ENCODE data around the gene MRPL36. TPM values are rescaled to one million over a fixed set of nuclear protein-coding genes. Genes with fewer than 3 reads are reported as not detected.

Gene MRPL36
- total and polyA plus RNA-seq, 2 of the 4 experiments (the other 2 are of a cell fraction) = 85.9 to 103 TPM

DNA sequence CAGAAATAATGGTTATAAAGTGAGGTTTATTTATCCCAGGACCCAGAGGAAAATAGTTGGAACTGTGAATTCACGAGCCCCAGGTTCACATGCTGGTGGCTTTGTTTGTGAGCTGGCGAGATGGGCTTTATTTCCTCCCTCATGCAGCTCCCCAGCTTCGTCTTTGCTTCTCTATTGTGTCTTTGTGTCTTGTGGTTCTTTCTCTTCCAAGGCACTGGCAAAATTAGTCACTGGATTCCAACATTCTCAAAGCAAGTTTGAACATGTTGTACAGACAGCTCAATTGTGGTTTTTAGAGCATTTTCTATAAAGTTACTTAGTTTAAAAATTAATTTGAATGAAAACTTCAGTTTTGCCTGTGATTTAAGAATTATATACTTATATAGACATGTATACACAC lies 8.8 kb upstream of the MRPL36 start:
- CTCF ChIA-PET = interaction anchor here (0.6 to 1.2 kb wide), 3 partner anchors 36 to 540 kb away, joined by 3 to 4 read pairs (median 3); no protein-coding TSS in a partner anchor
- dilution Hi-C loops (cut with HindIII; ENCODE audit: low sequenced_read_pairs, unreplicated experiment) = no loop called here

More for the DNA sequence above, 8.8 kb upstream of the MRPL36 start:
- in situ Hi-C loops (cut with MboI; ENCODE audit: low sequenced_read_pairs) = no loop called here
- no TSS peak for BruUV-seq (replicated peaks)
- peaks cover 64% of the 10 kb centered on the region for H3K36me3 ChIP-seq (ENCODE audit: control insufficient read depth, insufficient read depth, low read length)
- no peak overlapping the region for H2BK20ac ChIP-seq (ENCODE audit: low read depth, low read length)
- ATAC-seq (ENCODE audit: low read depth) = peak; percentile 57
- H2BK15ac ChIP-seq (ENCODE audit: low read depth, low read length) = no peak overlapping the region
- H3K79me1 ChIP-seq (ENCODE audit: low read depth in 1 of 2, low read length in 2 of 2) = peaks cover 37 to 57% of the 10 kb centered on the region in 2 experiments
- H2AFZ ChIP-seq (replicated peaks; ENCODE audit: low read length, poor library complexity) = no peak overlapping the region
- peak overlapping the region in 1 of 2 experiments; percentile 72; a peak in 1 of 4 replicates for H4K8ac ChIP-seq (ENCODE audit: low read depth in 2 of 2, low read length in 2 of 2)
- no peak overlapping the region for H3K4me3 ChIP-seq (ENCODE audit: insufficient read depth, low read depth, low read length)
- H3K9me1 ChIP-seq (ENCODE audit: insufficient read depth, low read length) = peaks cover 1% of the 10 kb centered on the region; the same call in 1 of the 2 replicates
- no peak overlapping the region for H3K9ac ChIP-seq (ENCODE audit: low read depth, low read length)
- intact Hi-C loops (cut with micrococcal nuclease) = no loop called here
- H3K9me3 ChIP-seq (ENCODE audit: control insufficient read depth, insufficient read depth, low read length) = no peaks in the 10 kb centered on the region
- peak overlapping the region; percentile 66 for H2BK5ac ChIP-seq (ENCODE audit: low read depth, low read length, poor library complexity, severe bottlenecking)
- H3K27me3 ChIP-seq (ENCODE audit: control insufficient read depth, insufficient read depth, low read length) = no peaks in the 10 kb centered on the region
- POLR2A ChIA-PET (ENCODE audit: unreplicated experiment) = no interaction called here
- TF ChIP-seq RFX5 (IDR thresholded peaks at IDR 0.05; ENCODE audit: low read depth, low read length) = no peak
- TF ChIP-seq RCOR1 (IDR thresholded peaks at IDR 0.05; ENCODE audit: insufficient replicate concordance, low read length) = no peak
- no peak for TF ChIP-seq SMC3 (IDR thresholded peaks at IDR 0.05; ENCODE audit: low read depth, low read length)
- TF ChIP-seq MAFK (IDR thresholded peaks at IDR 0.05; ENCODE audit: low read depth, low read length) = no peak
- no peak for TF ChIP-seq NFE2L2 (IDR thresholded peaks at IDR 0.05; ENCODE audit: low read depth, low read length)
- TF ChIP-seq, protein P1, sequence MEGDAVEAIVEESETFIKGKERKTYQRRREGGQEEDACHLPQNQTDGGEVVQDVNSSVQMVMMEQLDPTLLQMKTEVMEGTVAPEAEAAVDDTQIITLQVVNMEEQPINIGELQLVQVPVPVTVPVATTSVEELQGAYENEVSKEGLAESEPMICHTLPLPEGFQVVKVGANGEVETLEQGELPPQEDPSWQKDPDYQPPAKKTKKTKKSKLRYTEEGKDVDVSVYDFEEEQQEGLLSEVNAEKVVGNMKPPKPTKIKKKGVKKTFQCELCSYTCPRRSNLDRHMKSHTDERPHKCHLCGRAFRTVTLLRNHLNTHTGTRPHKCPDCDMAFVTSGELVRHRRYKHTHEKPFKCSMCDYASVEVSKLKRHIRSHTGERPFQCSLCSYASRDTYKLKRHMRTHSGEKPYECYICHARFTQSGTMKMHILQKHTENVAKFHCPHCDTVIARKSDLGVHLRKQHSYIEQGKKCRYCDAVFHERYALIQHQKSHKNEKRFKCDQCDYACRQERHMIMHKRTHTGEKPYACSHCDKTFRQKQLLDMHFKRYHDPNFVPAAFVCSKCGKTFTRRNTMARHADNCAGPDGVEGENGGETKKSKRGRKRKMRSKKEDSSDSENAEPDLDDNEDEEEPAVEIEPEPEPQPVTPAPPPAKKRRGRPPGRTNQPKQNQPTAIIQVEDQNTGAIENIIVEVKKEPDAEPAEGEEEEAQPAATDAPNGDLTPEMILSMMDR (conservative IDR thresholded peaks at IDR 0.05; ENCODE audit: low read depth, low read length) = no peak
- TF ChIP-seq FOS (IDR thresholded peaks at IDR 0.05; ENCODE audit: low read depth, low read length) = no peak
- TF ChIP-seq CHD1 (IDR thresholded peaks at IDR 0.05; ENCODE audit: low read depth, low read length) = no peak
- no peak for TF ChIP-seq CEBPB (IDR thresholded peaks at IDR 0.05; ENCODE audit: low read depth, low read length)
- TF ChIP-seq BHLHE40 (IDR thresholded peaks at IDR 0.05; ENCODE audit: low read depth, low read length) = no peak
- TF ChIP-seq MAZ (IDR thresholded peaks at IDR 0.05; ENCODE audit: borderline replicate concordance, low read depth, low read length) = no peak
- H2BK120ac ChIP-seq (ENCODE audit: low read depth, low read length) = no peak overlapping the region
- no peak overlapping the region for H3K56ac ChIP-seq (ENCODE audit: extremely low read depth, insufficient read depth, low read length)
- peak; percentile 55 for DNase-seq
- no peak overlapping the region; the same call in 1 of the 2 replicates for H3K27ac ChIP-seq (ENCODE audit: insufficient read depth, low read length)
- H3K14ac ChIP-seq (replicated peaks; ENCODE audit: low read depth, low read length) = no peak overlapping the region
- H3K4me2 ChIP-seq (ENCODE audit: low read depth, low read length) = no peak overlapping the region
- no peak overlapping the region for H4K5ac ChIP-seq (ENCODE audit: low read depth, low read length)
- no peak overlapping the region for H3K4ac ChIP-seq (ENCODE audit: low read depth, low read length)
- H4K20me1 ChIP-seq (ENCODE audit: insufficient read depth, low read length) = no peaks in the 10 kb centered on the region
- no peaks in the 10 kb centered on the region; the same call in 1 of the 2 replicates for H3K4me1 ChIP-seq (ENCODE audit: control insufficient read depth, insufficient read depth, low read length)
- no peak overlapping the region for H3K23ac ChIP-seq (ENCODE audit: low read depth, low read length)
- no peak overlapping the region for H2AK5ac ChIP-seq (ENCODE audit: low read depth, low read length)
- H4K91ac ChIP-seq (ENCODE audit: insufficient read depth, low read depth, low read length) = no peak overlapping the region
- no peak overlapping the region for H2AK9ac ChIP-seq (replicated peaks; ENCODE audit: low read depth, low read length, poor library complexity)
- no CpG with 5 or more reads among the region's 3 CpGs for WGBS, 2 experiments (ENCODE audit: extremely low coverage in 2 of 2, insufficient read length in 1 of 2)
- no peak overlapping the region for H3K18ac ChIP-seq (ENCODE audit: low read depth, low read length)

Measured in IMR-90 (cell line).